22Rv1 (cell line): ENCODE data around the gene ATOH7.
"Not testable (repeated sequence)": the region's sequence is repeated elsewhere in the genome, so short reads cannot be mapped to it uniquely, and the experiment has no call there.

ENCODE experiments used
- H3K27ac ChIP-seq: fragments of 450-650 bp; 2 replicates; pipeline ENCODE4 v1.5.1; 2017
- CTCF ChIP-seq: fragments of 450-650 bp; IDR thresholded peaks from 2 replicates; pipeline ENCODE4 v1.5.1; 2017; ENCODE audit warnings: mild to moderate bottlenecking
- ZFX ChIP-seq: fragments of 450-650 bp; IDR thresholded peaks from 2 replicates; pipeline ENCODE4 v1.6.1; 2017; ENCODE audit warnings: antibody characterized with exemption, borderline replicate concordance

The ATOH7 gene

GRCh38 chr10:68269562-68270290, 37.8 kb upstream of the ATOH7 start:
- no peak for TF ChIP-seq ZFX
- TF ChIP-seq CTCF: no peak
- H3K27ac ChIP-seq: no peak overlapping the region

GRCh38 chr10:68261132-68261856, 29.4 kb upstream of the ATOH7 start:
- TF ChIP-seq ZFX: no peak
- no peak for TF ChIP-seq CTCF
- H3K27ac ChIP-seq: no peak overlapping the region

GRCh38 chr10:68253346-68253745, 21.4 kb upstream of the ATOH7 start:
- no peak overlapping the region for H3K27ac ChIP-seq
- no peak for TF ChIP-seq ZFX

GRCh38 chr10:68251625-68252495, 19.9 kb upstream of the ATOH7 start:
- no peak overlapping the region for H3K27ac ChIP-seq
- TF ChIP-seq ZFX (no peak), CTCF (no peak)

- TF ChIP-seq ZFX (no peak), CTCF (no peak)
- no peak overlapping the region for H3K27ac ChIP-seq
Measured at GRCh38 chr10:68251151-68251550, 19.2 kb upstream of the ATOH7 start.

GRCh38 chr10:68249297-68249696, 17.4 kb upstream of the ATOH7 start:
- TF ChIP-seq CTCF: no peak
- TF ChIP-seq ZFX: no peak
- no peak overlapping the region for H3K27ac ChIP-seq

- no peak overlapping the region for H3K27ac ChIP-seq
- TF ChIP-seq CTCF: no peak
- TF ChIP-seq ZFX: no peak
Measured at GRCh38 chr10:68247931-68248330, 16.0 kb upstream of the ATOH7 start.

- not testable (repeated sequence) for H3K27ac ChIP-seq
Measured at GRCh38 chr10:68246397-68246796, 14.5 kb upstream of the ATOH7 start.
